GM19463 (cell line): ENCODE measurements around the gene PRPF6.
A peak's percentile ranks its signal among the peaks of the same experiment; 100 is the strongest.

ENCODE experiments used
- ATAC-seq: cut with Tn5 transposase; IDR thresholded peaks from one replicate; pipeline ENCODE4 v1.9.1; 2021; ENCODE audit warnings: mild to moderate bottlenecking, moderate library complexity; ENCODE audit not compliant: unreplicated experiment

PRPF6 gene

GRCh38 chr20:63980806-63981728, at the start of gene PRPF6:
TSS of gene PRPF6 (plus strand) at chr20:63981132. CDS start at chr20:63981246, 114 bp downstream.
- ATAC-seq: peak; percentile 48

GRCh38 chr20:63931735-63932134, 49.2 kb upstream of the PRPF6 start:
- no peak for ATAC-seq

GRCh38 chr20:63932606-63933160, 48.2 kb upstream of the PRPF6 start:
- ATAC-seq: no peak

DNA sequence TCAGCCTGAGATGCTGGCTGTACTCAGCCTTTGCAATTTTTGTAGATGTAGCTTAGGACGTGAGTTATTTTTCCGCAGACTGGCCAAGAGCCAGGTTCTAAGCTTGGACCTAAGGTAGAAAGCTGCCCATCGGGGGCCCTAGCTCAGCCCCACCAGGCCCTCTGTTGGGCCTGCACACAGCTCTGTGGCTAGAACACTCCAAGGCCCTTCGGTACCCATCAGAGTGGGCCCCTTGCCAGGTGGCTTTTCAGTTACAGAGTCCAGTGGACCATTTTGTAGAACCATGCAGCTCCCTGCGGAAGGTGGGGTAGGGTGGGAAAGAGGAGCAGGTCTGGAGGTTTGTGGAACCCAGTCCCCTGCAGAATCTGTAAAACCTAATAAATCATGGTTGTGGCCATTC, 47.3 kb upstream of the PRPF6 start:
- ATAC-seq: no peak

DNA sequence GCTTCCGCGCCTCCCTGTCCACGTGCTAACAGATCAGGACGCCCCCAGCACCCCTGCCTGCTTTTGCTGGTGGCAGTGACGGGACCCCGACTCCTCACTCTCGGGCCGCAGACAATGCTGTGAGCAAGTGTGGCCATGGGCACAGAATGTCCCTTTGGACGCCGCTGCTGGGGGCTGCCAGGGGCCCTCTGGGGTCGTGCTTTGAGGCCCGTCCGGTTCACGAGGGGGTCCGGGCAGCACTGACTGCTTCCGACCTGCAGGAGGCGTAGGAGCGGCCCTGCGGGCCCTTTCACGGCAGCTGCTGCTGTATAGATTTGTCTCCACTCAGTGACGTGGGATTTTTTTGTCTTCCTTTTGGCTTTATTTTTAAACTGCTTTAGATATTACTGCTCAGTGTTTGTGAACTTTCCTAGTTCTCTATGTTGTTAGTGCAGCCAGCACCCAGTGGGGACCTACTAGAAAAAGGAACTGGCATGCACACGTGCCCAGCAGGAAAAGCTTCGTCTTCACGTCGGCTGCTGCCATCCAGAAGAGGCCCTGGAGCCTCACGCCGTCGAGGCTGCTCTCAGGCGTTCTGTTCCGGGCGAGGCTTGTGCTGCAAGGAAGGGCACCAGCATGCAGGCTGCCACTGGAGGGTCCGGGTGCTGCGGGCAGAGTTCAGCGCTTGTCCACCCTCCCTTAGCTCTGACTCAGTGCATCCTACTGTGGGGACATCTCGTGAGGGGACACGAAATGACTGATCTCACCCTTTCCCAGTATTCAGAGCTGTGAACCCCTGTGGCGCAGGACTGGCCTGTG, 46.5 kb upstream of the PRPF6 start:
- ATAC-seq: no peak

GRCh38 chr20:63935447-63935846, 45.5 kb upstream of the PRPF6 start:
- ATAC-seq: no peak

- ATAC-seq: no peak
These were observed 43.3 kb upstream of the PRPF6 start for GRCh38 chr20:63937596-63937995.

DNA sequence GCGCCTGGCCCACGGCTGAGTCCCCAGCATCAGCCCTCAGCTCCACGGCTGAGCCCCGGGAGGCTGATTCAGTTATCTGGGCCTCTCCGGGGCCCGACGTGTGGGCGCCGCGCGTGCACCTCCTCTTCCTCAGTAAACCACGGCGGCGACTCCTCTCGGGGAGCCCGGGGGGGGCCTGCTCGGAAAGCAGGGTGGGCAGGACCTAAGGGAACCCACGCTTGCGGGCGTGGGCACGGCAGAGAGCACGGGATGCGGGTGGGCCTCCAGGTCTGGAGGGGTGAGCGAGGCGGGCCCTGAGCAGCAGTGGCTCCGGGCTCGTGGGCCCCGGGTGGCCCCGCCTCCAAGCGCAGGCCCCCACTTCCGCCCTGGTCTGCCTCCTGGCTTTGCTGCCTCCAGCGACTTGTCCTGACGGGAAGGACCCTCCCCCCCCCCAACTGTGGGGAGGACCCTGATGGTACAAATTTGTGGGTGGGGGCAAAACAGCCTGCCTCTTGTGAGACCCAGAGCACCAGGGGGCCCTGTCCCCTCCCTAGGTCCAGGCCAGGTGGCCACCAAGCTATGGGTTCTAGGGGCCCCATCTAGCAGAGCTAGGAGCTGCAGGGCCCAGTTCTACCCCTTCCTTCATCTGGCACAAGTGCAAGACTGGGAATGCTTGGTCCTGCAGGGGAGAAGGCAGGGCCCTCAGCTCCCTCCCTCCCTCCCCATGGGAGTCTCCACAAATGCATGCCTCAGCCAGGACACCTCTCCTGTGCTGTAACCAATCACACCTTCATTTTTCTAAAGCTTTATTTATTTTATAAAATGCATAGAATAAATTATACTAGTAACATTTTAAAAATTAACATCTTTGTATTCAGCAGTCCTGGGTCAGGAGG, 41.6 kb upstream of the PRPF6 start:
- no peak for ATAC-seq

DNA sequence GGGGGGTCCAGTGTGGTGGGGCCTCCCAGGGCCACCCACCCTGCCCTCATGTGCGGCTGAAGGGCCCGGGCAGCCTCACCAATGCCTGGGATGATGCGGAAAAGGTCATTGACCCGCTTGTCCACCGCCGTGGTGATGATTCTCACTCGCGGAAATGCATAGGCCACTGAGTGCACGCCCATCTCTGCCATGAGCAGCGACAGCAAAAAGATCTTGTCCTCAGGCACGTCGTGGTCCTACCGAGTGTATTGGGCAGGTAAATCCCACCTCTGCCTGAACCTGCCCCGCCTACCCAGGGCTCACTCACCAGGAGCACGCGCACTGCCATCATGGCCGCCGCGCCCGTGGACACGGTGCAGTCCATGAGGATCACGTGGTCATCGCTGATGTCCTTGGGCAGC, 40.9 kb upstream of the PRPF6 start:
- no peak for ATAC-seq

- no peak for ATAC-seq
These were observed 40.3 kb upstream of the PRPF6 start for GRCh38 chr20:63940472-63941266.

DNA sequence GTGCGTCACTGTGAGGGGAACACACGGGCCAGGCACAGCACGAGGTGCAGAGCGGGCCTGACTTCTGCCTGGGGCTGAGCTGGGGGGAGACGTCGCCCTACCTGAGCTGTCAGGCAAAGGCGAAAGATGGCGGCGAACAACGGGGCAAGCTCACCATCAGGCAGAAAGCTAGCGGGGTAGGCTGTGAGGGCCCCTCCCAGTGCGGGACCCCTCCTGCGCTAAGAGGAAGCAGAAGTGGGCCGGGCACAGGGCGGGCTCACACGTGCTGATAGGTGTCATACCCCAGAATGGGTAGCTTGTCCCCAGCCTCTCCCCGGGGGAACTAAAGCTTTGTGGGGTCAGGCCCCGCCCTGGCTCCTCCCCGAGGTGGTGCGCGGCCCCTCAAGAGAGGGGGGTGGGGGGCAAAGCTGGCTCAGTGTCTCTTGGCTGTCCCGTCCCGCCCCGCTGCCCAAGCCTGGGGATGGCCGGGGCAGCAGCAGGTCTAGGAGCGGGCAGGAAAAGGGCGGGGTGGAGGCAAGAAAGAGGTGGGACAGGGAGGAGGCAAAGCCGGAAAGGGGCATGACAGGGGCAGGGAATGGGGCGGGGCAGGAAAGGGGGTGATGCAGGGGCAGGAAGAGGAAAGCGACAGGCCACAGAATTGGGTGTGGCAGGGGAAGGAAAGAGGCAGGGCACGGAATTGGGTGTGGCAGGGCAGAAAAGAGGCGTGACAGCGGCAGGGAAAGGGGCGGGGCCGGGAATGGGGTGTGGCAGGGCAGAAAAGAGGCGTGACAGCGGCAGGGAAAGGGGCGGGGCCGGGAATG, 39.5 kb upstream of the PRPF6 start:
- ATAC-seq: no peak

DNA sequence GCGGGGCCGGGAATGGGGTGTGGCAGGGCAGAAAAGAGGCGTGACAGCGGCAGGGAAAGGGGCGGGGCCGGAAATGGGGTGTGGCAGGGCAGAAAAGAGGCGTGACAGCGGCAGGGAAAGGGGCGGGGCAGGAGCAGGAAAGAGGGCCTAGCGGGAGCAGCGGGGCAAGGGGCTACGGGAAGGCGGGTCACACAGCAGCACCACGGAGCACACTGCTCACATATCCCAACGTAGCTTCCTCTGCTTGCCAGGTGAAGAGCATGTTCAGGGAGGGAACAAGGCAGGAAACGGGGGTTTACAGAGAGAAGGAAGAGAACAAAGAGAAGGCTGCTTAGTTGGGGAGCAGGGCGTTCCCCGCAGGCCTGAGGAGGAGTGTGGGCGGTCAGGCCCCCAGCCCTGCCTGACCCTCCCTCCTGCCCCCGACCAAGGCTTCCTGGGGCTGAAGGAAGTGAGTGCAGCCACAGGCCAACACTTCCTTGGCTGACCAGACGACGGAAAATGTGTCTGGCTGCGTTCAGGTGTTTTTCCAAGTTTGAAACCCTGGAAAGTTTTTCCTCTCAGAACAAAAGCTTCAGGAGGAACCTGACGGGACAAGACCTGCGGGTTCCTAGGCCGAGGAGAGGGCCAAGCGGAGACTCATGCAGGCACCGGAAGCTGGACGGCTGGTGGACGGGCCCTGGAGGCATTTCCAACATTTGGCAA, 38.5 kb upstream of the PRPF6 start:
- ATAC-seq: no peak

- no peak for ATAC-seq
These were observed 37.7 kb upstream of the PRPF6 start for GRCh38 chr20:63942969-63943807.

GRCh38 chr20:63943808-63944077, 37.2 kb upstream of the PRPF6 start:
- ATAC-seq: no peak

- ATAC-seq: no peak
These were observed 36.6 kb upstream of the PRPF6 start for GRCh38 chr20:63944078-63944941.

DNA sequence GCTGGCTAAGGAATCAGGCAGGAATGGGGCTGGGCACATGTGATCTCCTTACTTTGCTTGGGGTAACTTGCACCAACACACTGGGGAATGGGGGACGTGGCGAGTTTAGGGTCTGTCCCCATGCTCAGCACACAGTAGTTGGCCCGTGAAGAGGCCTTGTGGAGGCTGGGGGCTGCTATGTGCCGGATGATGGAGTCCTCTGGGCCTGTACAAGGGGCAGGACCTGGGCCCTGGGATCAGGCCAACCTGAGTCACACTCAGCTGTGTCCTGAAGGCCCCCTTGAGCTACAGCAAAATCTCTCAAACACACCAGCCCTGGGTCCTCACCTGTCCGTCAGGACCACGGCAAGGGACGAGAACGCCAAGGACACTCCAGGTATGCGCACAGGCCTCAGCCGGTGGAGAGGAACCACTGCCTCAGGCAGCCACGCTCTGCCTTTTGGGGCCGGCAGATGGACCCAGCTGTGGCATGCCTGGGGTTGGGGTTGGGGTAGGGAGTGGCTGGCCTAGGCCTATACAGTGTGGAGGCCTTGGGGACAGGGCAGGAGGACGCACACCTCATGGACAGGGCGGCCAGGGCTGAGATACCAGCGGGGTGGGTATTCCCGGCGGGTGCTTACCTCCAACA, 35.8 kb upstream of the PRPF6 start:
- ATAC-seq: no peak
